RWPE1 (cell line): Measurements from ENCODE around the gene DLX3.

ENCODE experiments used
- CTCF ChIA-PET: fragments of 350-600 bp; sonication (Branson Sonifier 250); formaldehyde crosslinking; extraction: SDS; loops from one replicate; lab custom pipeline; 2021; lab: Yijun Ruan, JAX
- POLR2A ChIA-PET: fragments of 400-600 bp; formaldehyde crosslinking; extraction: SDS; loops from one replicate; lab custom pipeline; 2020; ENCODE audit warnings: antibody characterized with exemption; ENCODE audit not compliant: low non-redundant PET; lab: Yijun Ruan, JAX
- DNase-seq: peaks from one replicate; pipeline ENCODE4 v3.0.0; 2012; ENCODE audit warnings: low spot score
- H3K27ac ChIP-seq: fragments of 450-650 bp; 2 replicates; pipeline ENCODE4 v1.5.1; 2017
- CTCF ChIP-seq: fragments of 450-650 bp; conservative IDR thresholded peaks from 2 replicates; pipeline ENCODE4 v1.5.1; 2017; ENCODE audit warnings: low read depth, mild to moderate bottlenecking

Gene DLX3

DNA sequence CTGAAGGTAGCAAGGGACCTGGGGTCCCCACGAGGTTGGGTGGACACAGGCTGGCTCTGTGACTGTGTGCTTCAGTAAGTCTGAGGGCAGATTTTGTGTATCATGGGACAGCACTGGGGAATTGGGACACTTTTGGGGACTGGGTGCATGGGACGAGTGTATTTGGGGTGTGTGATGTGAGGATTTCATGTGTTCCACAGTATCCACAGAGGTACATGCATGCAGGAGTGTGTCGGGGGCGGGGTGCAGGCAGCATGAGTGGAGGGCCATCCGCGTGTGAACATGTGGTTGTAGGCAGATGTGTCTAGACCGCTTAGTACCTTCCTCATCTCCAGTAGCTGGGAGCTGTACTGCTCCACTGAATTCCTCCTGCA lies 1.1 kb upstream of the DLX3 start:
- ChIA-PET POLR2A (interaction anchor here (0.6 kb wide), 1 partner anchor 134 kb away, joined by 11 read pairs; no protein-coding TSS in a partner anchor), CTCF (interaction anchor here (0.5 to 6.0 kb wide), 27 partner anchors 8 to 266 kb away, joined by 3 to 77 read pairs (median 6); no protein-coding TSS in a partner anchor)
- no peak overlapping the region for H3K27ac ChIP-seq
- no peak for TF ChIP-seq CTCF
- DNase-seq = no peak

DNA sequence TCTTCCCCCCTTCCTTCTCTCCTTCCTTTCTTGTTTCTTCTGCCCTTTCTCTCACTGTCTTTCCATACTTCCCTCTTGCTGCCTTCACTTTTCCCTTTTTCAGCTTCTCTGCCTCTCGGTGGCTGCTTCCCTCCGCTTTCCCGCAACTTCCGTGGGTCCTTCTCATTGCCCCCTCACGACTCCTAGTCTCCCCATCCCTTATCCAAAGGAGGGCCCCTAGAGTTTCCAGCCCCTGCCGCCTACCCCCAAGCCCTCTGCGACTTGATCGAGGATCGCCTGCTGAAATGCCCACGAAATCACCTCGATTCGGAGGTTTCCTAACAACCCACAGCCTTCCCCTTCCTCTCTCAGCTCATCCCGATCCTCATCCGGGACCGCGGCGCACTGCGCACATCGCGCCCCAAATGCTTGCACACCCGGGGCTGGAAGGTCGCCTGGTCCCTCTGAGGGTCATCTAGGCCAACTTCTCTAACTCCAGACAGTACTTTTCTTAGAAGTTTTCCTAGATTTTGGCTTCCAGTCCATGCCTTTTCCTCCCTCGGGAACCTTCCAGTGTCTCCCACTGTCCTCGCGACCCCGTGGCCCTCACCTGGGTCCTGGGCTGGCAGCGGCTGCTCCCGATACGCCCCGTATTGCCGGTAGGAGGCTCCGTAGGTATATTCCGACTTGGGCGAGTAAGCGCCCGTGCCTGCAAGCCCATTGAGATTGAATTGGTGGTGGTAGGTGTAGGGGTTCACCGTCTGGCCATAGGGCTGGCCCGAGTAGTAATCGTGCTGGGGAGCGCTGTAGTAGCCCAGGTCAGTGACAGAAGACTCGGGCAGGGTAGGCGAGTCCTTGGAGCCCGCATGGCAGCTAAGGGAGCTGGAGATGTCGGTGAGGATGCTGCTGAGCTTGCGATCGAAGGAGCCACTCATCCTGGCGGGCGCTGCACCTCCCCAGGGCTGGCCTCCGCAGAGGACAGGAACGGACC lies 654 bp downstream of the DLX3 start:
- peak; percentile 36 for DNase-seq
- POLR2A ChIA-PET = interaction anchor here (0.5 to 1.2 kb wide), 9 partner anchors 19 to 490 kb away, joined by 3 to 5 read pairs (median 3); no protein-coding TSS in a partner anchor
- H3K27ac ChIP-seq = peak overlapping the region; percentile 66
- CTCF ChIA-PET = interaction anchor here (0.6 to 6.0 kb wide), 14 partner anchors 14 to 379 kb away, joined by 3 to 77 read pairs (median 4); no protein-coding TSS in a partner anchor
- TF ChIP-seq CTCF = no peak

DNA sequence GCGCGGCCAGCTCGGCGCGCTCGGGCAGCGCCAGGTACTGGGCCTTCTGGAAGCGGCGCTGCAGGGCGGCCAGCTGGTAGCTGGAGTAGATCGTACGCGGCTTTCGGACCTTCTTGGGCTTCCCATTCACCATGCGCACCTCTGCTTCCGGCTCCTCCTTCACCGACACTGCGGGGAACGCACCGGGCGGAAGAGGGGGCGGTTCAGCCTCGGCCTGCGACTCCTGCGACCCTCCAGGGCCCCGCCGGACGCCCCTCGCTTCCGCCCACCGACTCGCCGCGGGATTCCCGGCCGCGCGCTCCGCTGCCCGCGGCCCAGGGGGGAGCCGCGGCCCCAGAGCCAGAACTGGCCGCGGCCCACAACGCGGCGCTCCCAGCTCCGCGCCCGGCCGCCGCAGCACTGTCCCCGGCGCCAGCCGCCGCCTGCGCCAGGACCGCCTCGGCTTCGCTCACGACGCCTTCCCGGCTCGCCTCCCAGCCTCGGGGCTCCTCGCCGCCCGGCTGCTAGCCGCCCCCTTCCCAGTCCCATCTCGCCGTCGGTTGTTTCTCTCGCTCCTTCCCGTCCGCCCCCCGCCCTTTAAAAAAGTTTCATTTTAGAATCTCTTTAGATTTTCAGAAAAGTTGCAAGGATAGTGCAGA lies 1.5 kb downstream of the DLX3 start:
- DNase-seq = no peak
- CTCF ChIA-PET = interaction anchor here (0.5 to 6.0 kb wide), 11 partner anchors 20 to 304 kb away, joined by 3 to 77 read pairs (median 4); no protein-coding TSS in a partner anchor
- H3K27ac ChIP-seq = peak overlapping the region; percentile 66
- TF ChIP-seq CTCF = no peak
- POLR2A ChIA-PET = interaction anchor here (0.5 to 0.9 kb wide), 2 partner anchors 61 to 74 kb away, joined by 3 to 4 read pairs; no protein-coding TSS in a partner anchor

DNA sequence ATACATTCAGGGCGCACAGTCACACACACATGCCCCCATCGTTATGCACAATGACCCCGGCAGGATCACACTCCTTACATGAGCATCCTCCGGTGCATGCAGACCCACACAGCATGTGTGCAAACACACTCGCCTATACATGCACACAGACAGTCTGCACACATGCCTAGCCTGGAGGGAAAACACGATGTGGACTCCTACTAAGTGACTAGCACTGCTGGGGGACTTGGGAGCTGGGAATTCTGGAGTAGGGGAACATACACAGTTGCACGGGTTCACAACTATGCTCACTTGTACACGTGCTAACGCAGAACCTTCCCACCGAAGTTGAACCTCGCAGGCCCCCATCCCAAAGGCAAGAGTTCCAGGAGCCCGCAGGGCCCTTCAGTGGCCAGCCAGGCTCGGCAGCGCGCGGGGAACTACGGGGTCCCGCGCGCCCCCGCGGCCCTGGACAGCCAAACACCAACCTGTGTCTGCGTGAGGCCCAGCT lies 2.0 kb downstream of the DLX3 start:
- ChIA-PET CTCF (interaction anchor here (0.5 to 6.0 kb wide), 6 partner anchors 15 to 131 kb away, joined by 3 to 77 read pairs (median 4); no protein-coding TSS in a partner anchor), POLR2A (interaction anchor here (0.9 kb wide), 1 partner anchor 73 kb away, joined by 4 read pairs; no protein-coding TSS in a partner anchor)
- no peak for TF ChIP-seq CTCF
- peak overlapping the region; percentile 66 for H3K27ac ChIP-seq
- no peak for DNase-seq

DNA sequence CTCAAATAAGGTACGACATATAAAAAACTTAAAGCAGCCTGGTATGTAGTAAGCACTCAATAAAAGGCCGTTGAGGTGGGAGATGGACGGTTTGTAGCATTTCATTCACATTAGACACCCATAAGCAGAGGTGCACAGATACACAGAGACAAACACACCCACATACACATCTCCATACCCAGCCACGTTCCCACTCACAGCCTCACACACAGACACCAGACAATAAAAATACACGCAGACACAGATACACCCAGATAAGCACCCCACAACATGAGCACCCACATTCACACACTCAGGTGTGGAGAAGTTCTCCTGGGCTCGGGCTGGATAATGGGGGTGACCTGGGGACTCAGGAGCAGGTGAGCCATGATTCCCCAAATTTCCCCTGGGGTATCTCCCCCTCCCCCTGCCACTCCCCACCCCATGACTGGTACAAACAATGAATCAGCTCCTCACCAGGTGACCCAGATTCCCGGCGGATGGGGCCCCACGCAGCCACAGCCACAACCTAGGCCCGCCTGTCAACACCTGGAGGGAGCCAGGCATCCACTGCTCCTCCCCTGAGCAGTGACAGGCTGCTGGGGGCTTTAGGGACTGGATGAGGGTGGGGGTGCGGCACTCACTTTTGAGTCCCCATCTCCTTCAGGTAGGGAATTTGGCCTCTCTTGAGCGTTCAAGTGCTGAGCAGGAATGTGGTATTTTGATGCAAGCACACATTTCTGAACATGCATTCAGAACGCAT lies 2.7 kb downstream of the DLX3 start:
- ChIA-PET CTCF (interaction anchor here (0.7 to 0.8 kb wide), 2 partner anchors 14 to 239 kb away, joined by 3 read pairs; no protein-coding TSS in a partner anchor), POLR2A (no interaction called here)
- peak overlapping the region; percentile 66 for H3K27ac ChIP-seq
- DNase-seq = no peak
- TF ChIP-seq CTCF = no peak
